Spleen (tissue), 11 donors: ENCODE data around the gene CIC. TPM values are rescaled to one million over a fixed set of nuclear protein-coding genes. Genes with fewer than 3 reads are reported as not detected.

Source experiments
- DNase-seq: peaks from one replicate; pipeline ENCODE4 v3.0.0-alpha.2; 2020
- H3K27ac ChIP-seq, 8 donors: fragments of 200-600 bp; sonication (generic) in 7 of 8; 1 replicate in 4 of 8; 2 replicates in 4 of 8; pipeline versions ENCODE4 v1.5.0 to v1.8.0; 2016 to 2021; ENCODE audit warnings: inconsistent platforms in 4 of 8, mild to moderate bottlenecking in 4 of 8, moderate library complexity in 1 of 8
- H3K27me3 ChIP-seq, 7 donors: fragments of 200-600 bp; sonication (generic) in 6 of 7; replicated peaks in 1 of 7; 1 replicate in 4 of 7; 2 replicates in 3 of 7; pipeline versions ENCODE4 v1.5.0 to v1.8.0; 2016 to 2021; ENCODE audit warnings: inconsistent platforms in 3 of 7, mild to moderate bottlenecking in 1 of 7
- H3K36me3 ChIP-seq, 6 donors: fragments of 200-600 bp; sonication (generic) in 5 of 6; 1 replicate in 4 of 6; 2 replicates in 2 of 6; pipeline versions ENCODE4 v1.5.0 to v1.8.0; 2016 to 2021; ENCODE audit warnings: inconsistent platforms in 2 of 6
- H3K4me1 ChIP-seq, 6 donors: fragments of 200-600 bp; sonication (generic) in 5 of 6; 1 replicate in 3 of 6; 2 replicates in 3 of 6; pipeline versions ENCODE4 v1.5.0 to v1.8.0; 2016 to 2021; ENCODE audit warnings: inconsistent platforms in 3 of 6
- H3K4me3 ChIP-seq, 8 donors: fragments of 200-600 bp; sonication (generic) in 7 of 8; 1 replicate in 4 of 8; 2 replicates in 4 of 8; pipeline versions ENCODE4 v1.5.0 to v1.8.0; 2016 to 2021; ENCODE audit warnings: inconsistent platforms in 4 of 8, mild to moderate bottlenecking in 4 of 8, moderate library complexity in 2 of 8
- H3K9me3 ChIP-seq, 8 donors: fragments of 200-600 bp; sonication (generic) in 7 of 8; 1 replicate in 4 of 8; 2 replicates in 4 of 8; pipeline versions ENCODE4 v1.5.0 to v1.8.0; 2016 to 2021; ENCODE audit warnings: inconsistent platforms in 4 of 8
- CTCF ChIP-seq, 11 experiments: fragments of 200-600 bp in 7 of 11; fragments of 450-650 bp in 4 of 11; sonication (generic) in 4 of 11; IDR thresholded peaks in 8 of 11; conservative IDR thresholded peaks in 3 of 11; 1 replicate in 7 of 11; 2 replicates in 4 of 11; pipeline versions ENCODE4 v1.4.0 to v1.8.0; 2016 to 2021; ENCODE audit warnings: antibody characterized with exemption in 11 of 11, inconsistent platforms in 4 of 11, mild to moderate bottlenecking in 1 of 11
- POLR2A ChIP-seq, 3 donors: fragments of 450-650 bp; IDR thresholded peaks; one replicate each; pipeline ENCODE4 v1.5.1; 2017; ENCODE audit warnings: antibody characterized with exemption in 3 of 3, mild to moderate bottlenecking in 1 of 3
- POLR2AphosphoS5 ChIP-seq, 3 donors: sonication (generic); formaldehyde crosslinking; IDR thresholded peaks; one replicate each; pipeline ENCODE4 v1.5.1; 2017; ENCODE audit warnings: antibody characterized with exemption in 3 of 3
- WGBS, 5 donors: extraction: QIAGEN DNeasy Blood & Tissue Kit in 3 of 5; methylation state at CpG; one replicate each; pipeline versions ENCODE4 v1.1.5 to v1.1.7; 2013 to 2018; 5-methylcytosine and 5-hydroxymethylcytosine counted together
- intact Hi-C: fragments of 100-400 bp; cut with DNase I; formaldehyde crosslinking; loops from one replicate; pipeline ENCODE4 v1.15.0; 2023; ENCODE audit warnings: low total_unique reads
- polyA plus RNA-seq, 3 donors: library from polyadenylated mRNA; stranded (reverse); fragments of 200-250 nt; gene quantifications; one replicate each; pipeline ENCODE4 v1.2.1, GENCODE V29; 2013
- total RNA-seq, 7 donors: library from RNA; depleted of rRNA in 3 of 7; stranded (reverse); fragments of >200 nt in 3 of 7; fragmentation: NEBNext Ultra II Directional in 4 of 7; extraction: Animal tissue kit (Norgen Biotek cat#: 25700) in 4 of 7; gene quantifications; one replicate each; pipeline versions ENCODE4 v1.1.0 to v1.2.1, GENCODE V29; 2016 to 2021
- donor health status: healthy with polysubstance abuse.
- donor health status: DM: no; HTN: no; CAD: no; lungs with moderate emphysema.
- donor health status: DM: no; HTN: no; CAD: no.
- donor health status: Bipolar disorder and iron deficiency.
- donor health status: healthy.
- donor health status: DM: no; HTN: no; CAD: no.
- donor health status: DM: yes; HTN: yes; CAD: no.

The CIC gene
- total and polyA plus RNA-seq, 10 donors = 12.5 to 100 (median 69.8) TPM

GRCh38 chr19:42309686-42310085 is 40.6 kb downstream of the CIC start:
- 71 to 92% (median 87%) methylated on average over 11 to 14 of the region's 14 CpGs for WGBS, 5 donors
- intact Hi-C loops = no loop called here

GRCh38 chr19:42311657-42312056 is 42.6 kb downstream of the CIC start:
- Histone ChIP-seq H3K4me1 (peaks cover 10 to 26% (median 19%) of the 10 kb centered on the region in 6 donors), H3K4me3 (no peak overlapping the region), H3K27ac (no peak overlapping the region), H3K36me3 (no peaks in the 10 kb centered on the region), H3K27me3 (peaks cover 0 to 49% (median 27%) of the 10 kb centered on the region in 7 donors), H3K9me3 (no peaks in the 10 kb centered on the region)
- intact Hi-C loops = no loop called here
- DNase-seq = no peak
- 59 to 86% (median 84%) methylated on average over 2 of the region's 2 CpGs for WGBS, 5 donors
- TF ChIP-seq POLR2AphosphoS5 (IDR thresholded peaks at IDR 0.05) (no peak), CTCF (IDR thresholded peaks at IDR 0.05 in 8 of 11, conservative IDR thresholded peaks at IDR 0.05 in 3 of 11) (no peak), POLR2A (IDR thresholded peaks at IDR 0.05) (no peak)

More at GRCh38 chr19:42309686-42310085, 40.6 kb downstream of the CIC start:
- Histone ChIP-seq H3K27me3 (peaks cover 0 to 40% (median 27%) of the 10 kb centered on the region in 7 donors), H3K9me3 (no peaks in the 10 kb centered on the region), H3K4me3 (no peak overlapping the region), H3K27ac (no peak overlapping the region), H3K36me3 (no peaks in the 10 kb centered on the region), H3K4me1 (peaks cover 6 to 21% (median 14%) of the 10 kb centered on the region in 6 donors)
- TF ChIP-seq POLR2AphosphoS5 (IDR thresholded peaks at IDR 0.05) (no peak), CTCF (IDR thresholded peaks at IDR 0.05 in 8 of 11, conservative IDR thresholded peaks at IDR 0.05 in 3 of 11) (no peak), POLR2A (IDR thresholded peaks at IDR 0.05) (no peak)
- DNase-seq = no peak

GRCh38 chr19:42312370-42312769 is 43.3 kb downstream of the CIC start:
- DNase-seq = no peak
- Histone ChIP-seq H3K27me3 (peaks cover 0 to 49% (median 27%) of the 10 kb centered on the region in 7 donors), H3K4me1 (peaks cover 17 to 34% (median 26%) of the 10 kb centered on the region in 6 donors), H3K4me3 (no peak overlapping the region), H3K36me3 (no peaks in the 10 kb centered on the region), H3K9me3 (no peaks in the 10 kb centered on the region), H3K27ac (no peak overlapping the region)
- 81 to 93% (median 82%) methylated on average over 5 of the region's 5 CpGs for WGBS, 5 donors
- TF ChIP-seq POLR2AphosphoS5 (IDR thresholded peaks at IDR 0.05) = no peak
- no peak for TF ChIP-seq CTCF (IDR thresholded peaks at IDR 0.05 in 8 of 11, conservative IDR thresholded peaks at IDR 0.05 in 3 of 11)
- no peak for TF ChIP-seq POLR2A (IDR thresholded peaks at IDR 0.05)
- intact Hi-C loops = no loop called here

GRCh38 chr19:42313096-42313839 is 44.2 kb downstream of the CIC start, which contains the start of gene TMEM145:
Gene TMEM145 (plus strand): TSS chr19:42313309. CDS start chr19:42313377, 68 bp downstream.
- H3K4me3 ChIP-seq = peak within 1 kb of the TSS in 6 of 8 donors; percentile 30 to 66 (median 38)
- H3K27ac ChIP-seq = no peak within 1 kb of the TSS
- H3K36me3 ChIP-seq = no peaks in the 10 kb centered on the region
- H3K4me1 ChIP-seq = peaks cover 17 to 38% (median 27%) of the 10 kb centered on the region in 6 donors
- no peak for DNase-seq
- TF ChIP-seq POLR2A (IDR thresholded peaks at IDR 0.05) (no peak), CTCF (IDR thresholded peaks at IDR 0.05 in 8 of 11, conservative IDR thresholded peaks at IDR 0.05 in 3 of 11) (peak in 3 of 11 experiments; percentile 11 to 18 (median 17))
- 1 to 2% (median 1%) methylated on average over 17 to 67 of the region's 67 CpGs for WGBS, 5 donors
- H3K27me3 ChIP-seq = peaks cover 0 to 49% (median 27%) of the 10 kb centered on the region in 7 donors
- H3K9me3 ChIP-seq = no peaks in the 10 kb centered on the region
- intact Hi-C loops = no loop called here
